Raji (cell line): ENCODE results near the gene NSMF.
A peak's percentile ranks its signal among the peaks of the same experiment; 100 is the strongest.

Experiments used
- POLR2A ChIP-seq: IDR thresholded peaks from 2 replicates; pipeline ENCODE4 v1.6.1; 2011; ENCODE audit warnings: low read depth, low read length, control low read depth; ENCODE audit not compliant: insufficient read depth

NSMF gene

DNA sequence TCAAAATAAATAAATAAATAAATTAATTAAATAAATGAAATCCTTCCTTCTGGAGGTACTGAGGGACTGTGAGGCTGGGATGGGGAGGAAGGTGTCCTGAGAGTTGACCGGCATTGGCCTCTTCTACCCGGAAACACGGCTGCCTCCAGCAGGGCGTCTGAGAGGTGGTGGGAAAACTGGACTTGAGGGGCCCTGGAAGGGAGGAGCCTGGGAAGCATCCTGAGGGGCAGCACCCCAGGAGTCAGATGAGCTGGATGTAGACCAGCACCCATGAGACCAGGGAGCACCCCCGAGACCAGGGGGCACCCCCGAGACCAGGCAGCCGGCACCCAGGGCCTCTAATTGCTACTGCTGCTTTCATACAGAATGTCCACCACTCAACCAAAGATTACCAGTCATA is 8.8 kb upstream of the NSMF start:
- no peak for TF ChIP-seq POLR2A

DNA sequence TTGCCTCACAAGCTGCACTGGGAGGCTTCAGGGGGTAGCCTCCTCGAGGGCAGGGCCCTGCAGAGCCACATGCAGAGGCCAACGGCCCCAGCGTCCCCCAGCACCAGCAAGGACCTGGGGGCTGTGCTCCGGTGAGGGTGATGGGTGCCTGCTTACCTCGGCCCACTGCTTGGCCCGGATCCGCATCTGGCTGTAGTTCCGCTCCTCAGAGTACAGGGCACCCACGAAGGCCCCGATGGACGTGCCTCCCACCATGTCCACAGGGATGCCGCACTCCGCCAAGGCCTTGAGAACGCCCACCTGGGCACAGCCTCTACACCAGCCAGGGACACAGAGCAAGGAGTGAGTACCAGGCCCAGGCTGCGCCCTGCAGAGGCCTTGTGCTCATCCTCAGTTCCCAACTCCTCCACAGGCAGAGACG is 8.0 kb upstream of the NSMF start:
- no peak for TF ChIP-seq POLR2A

- TF ChIP-seq POLR2A = no peak
Observed at GRCh38 chr9:137465720-137466388, 6.7 kb upstream of the NSMF start.

GRCh38 chr9:137465000-137465719 is 6.0 kb upstream of the NSMF start:
- TF ChIP-seq POLR2A = no peak

- no peak for TF ChIP-seq POLR2A
Observed at GRCh38 chr9:137464291-137464999, 5.3 kb upstream of the NSMF start.

- TF ChIP-seq POLR2A = no peak
Observed at GRCh38 chr9:137463931-137464290, 4.8 kb upstream of the NSMF start.

DNA sequence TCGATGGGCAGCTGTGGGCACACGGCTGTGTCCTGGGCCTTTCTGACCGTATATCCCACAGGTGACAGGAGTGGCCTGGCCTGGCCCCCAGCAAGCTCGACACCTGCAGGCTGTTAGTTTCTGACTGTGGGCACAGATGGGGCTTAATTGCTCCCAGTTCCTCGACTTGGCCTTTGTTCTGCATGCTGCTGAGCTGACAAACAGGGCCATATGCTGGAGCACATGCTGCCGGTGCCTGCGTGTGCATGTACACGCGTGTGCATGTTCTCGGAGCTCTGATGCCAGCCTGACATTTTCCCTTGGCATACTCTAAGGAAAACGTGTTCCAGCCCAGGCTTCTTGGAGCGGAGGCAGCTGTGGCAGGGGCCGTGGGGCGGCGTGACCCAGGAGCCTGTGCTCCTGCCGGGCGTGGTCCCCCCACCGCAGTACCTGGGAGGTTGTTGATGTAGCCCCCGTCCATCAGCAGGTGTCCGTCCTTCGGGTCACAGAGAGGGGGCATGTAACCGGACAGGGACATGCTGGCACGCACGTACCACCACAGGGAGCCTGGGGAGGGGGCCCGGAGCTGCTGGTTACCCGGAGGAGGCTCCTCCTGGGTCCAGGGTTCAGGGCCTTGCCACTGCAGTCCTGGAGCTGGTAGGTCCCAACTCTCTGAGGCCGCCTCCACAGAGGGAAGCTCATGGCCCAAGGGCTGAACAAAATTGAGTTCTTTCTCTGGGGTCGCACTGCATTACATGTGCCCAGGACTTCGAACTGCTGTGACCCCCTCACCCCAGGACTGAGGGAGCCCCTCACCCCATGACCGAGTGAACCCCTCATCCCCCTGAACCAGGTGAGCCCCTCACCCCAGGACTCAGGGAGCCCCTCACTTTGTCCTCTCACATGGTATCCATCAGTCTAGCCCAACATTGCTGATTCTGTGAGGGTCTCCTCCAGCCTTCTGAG is 4.1 kb upstream of the NSMF start:
- TF ChIP-seq POLR2A = no peak

DNA sequence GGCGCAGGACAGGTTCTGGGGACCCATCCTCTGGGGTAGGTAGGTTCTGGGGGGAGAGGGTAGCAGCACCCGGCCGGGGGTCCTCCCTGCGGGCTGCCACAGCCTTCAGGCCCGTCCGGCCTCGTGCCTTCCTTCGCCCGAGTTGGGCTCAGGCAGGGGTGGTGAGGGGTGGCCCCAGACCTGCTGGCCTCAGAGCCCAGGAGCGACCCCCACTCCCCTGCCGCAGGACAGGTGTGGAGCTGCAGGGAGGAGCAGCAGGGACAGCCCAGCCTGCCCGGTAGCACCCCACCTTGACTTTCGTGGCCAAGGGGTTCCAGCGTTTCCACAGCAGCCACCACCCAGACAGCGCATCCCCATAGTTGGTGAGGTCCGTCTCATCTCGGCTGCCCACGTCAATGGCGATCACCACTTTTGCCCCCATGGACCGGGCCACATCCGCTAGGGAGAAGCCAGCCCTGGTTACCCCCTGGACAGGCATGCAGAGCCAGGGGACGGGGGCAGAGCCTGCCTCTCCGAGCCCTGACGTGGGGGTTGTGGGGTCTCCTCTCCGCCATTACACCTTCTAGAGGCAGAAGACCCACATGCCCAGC is 3.4 kb upstream of the NSMF start:
- TF ChIP-seq POLR2A = no peak

DNA sequence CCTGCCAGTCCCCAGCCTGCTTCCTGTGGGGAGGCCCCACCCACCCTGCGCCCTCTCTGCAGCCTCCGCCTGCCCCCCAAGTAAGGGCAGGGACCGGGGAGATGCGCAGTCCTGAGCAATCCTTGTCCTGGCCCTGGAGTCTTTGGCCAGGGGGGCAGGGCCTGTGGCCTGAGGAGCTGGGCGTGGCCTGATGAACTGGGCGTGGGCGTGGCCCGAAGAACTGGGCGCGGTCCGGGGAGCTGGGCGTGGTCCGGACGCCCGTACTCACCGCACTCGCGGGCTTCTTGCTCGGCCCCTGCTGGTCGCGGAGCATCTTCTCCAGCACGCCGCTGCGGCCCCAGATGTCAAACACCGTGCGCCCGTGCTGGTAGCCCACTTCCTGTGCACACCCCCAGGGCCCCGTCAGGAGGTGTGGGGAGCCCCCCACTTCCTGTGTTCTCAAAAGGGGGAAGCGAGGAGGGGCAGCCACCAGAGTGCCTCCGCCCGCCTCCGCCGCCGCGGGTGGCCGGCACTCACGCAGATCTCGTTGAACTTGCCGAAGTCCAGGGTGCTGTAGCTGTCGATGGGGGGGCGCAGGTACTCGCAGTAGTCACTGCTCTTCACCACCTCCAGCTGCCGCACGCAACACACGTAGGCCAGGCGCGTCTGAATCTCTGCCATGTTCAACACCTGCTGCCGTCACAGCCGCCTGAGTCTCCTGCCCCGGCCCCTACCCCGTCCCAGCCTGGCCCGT is 2.7 kb upstream of the NSMF start:
- TF ChIP-seq POLR2A = peak; percentile 49

GRCh38 chr9:137461316-137461662 is 2.2 kb upstream of the NSMF start:
- no peak for TF ChIP-seq POLR2A

DNA sequence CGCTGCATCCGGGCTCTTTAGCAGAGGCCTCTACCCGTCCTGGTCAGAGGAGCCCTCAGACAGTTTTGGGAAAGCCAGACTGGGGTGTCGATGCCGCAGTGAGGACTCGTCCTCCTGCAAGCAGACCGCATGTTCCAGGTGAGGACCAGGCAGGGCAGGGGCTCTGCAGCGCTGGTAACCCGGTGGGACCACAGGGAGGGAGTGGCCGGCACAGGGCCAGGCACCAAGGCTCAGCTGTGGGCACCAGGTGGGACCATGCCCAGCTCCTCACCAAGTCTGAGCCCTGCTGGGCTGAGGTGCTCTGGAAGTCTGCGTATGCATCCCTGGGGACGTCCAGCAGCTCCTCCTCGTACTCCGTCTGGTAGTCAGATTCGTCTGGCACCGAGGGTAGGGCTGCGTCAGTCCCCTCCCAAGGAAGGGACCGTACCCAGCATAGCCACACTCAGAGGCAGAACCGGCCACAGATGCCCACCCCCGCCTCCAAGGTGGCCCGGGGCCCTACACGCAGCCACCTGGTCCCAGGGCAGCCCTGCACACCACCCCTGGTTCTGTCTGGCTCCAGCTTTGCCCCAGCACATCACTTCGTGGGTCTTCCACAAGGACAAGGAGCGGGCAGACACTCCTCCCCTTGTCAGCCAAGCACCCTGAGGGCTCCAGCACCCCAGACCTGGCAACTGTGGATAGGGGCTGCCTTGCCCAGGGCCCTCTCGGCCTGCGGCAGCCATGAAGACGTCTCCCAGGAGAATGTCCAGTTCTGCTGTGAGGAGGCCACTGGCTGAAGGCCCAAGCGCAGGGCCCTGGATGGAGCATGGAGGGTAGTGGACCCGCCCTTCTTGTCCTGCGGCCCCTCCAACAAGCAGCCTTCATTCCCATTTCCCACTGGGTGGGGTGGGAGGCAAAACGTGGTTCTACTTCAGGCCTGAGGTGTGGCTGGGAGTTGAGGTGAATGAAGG is 1.5 kb upstream of the NSMF start:
- no peak for TF ChIP-seq POLR2A

DNA sequence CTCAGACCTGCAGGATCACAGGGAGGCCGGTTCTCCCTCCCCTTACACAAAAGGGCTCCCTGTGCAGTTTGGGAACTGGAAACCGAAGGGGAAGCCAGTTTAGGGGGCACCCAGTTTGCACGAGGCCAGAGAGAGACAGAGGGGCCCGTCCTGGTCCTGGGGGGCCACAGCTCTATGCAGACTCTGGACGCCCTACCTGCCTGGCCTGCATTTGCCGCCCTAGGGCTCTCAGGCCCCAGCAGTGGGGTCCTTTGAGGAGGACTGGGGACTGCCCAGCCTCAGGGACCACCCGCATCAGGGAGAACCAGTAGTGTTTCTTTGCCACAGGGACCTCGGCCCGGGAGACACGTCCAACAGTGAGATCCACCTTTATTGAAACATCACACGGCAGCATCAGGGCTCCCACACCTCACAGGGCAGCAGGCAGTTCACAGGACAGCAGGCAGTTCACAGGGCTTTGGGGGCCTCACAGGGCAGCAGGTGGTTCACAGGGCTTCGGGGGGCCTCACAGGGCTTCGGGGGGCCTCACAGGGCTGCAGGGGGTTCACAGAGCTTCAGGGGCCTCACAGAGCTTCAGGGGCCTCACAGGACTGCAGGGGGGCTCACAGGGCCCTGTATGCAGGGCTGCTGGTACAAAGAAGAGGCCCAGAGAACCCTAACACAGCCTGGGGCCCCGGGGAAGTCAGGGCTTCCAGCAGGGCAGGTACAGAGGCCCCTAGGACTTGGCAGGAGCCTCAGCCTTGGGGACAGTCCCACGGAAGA is 648 bp upstream of the NSMF start:
- TF ChIP-seq POLR2A = no peak
